ENCODE results near the gene CUEDC2.

The CUEDC2 gene

DNA sequence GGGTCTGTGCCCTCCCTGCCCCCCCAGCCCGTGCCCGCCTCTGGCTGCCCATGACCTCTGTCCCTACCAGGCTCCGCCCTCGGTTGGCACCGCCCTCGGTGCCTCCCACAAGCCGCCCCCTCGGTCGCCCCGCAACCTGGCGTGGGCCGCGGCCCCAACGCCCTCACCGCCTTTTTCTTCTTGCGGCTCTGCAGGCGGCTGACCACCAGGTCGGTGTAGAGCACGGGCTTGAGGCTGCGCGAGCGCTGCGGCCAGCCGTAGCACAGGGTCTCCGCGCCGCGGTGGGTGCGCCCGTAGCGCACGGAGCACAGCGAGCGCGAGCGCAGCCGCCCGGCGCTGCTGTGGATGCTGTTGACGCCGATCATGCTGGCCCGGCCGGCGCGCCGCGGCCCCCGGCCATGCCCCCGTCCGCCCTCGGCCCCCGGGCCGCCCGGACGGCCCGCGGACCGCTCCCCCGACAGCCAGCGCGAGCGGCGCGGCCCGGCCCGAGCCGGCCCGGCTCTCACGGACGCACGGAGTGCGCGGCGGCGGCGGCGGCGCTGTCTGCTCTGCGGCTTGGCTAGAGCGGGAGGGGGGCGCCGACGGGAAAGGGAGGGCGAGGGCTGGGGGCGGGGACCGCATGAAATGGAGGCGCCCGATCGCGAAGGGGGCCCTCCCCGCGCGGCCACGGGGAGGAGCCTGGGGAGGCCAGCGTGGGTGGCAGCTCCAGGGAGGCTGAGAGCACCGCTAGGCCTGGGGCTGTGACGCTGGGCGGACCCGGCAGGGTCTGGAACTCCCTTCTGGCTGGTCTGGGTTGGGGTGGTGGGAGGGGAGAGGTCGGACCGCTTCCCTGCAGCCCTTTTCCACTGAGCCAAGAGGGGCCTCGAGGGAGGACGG lies 23.4 kb downstream of the CUEDC2 start:
- peak; percentile 33 for DNase-seq

DNA sequence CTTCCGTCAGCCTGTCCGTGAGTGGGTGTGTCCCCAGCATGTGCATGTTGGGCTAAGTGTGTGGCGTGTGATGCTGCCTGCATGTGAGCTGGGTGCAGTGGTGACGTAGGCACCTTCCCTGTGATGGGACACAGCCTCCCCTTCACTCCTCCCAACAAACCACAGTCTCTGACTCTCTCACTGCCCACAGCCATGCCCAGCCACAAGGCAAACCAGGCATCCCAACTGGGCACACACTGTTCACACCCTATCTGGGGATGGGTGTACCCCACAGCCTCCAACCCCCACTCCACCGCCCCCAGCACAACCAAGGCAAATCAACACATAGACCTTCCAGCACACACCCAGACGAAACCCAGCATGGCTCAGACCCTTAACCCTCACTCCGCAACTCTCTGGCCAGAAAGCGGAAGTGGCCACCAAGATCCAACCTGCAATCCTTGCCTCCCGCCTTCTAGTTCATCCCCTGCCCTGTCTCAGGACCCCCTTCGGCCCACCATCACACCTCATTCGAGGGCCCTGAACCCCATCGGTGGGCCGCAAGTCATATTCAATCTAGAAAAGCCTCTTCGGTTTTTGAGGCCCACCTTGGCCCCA lies 24.1 kb downstream of the CUEDC2 start:
- no peak for DNase-seq

- no peak for DNase-seq
Observed at GRCh38 chr10:102407425-102408130, 24.8 kb downstream of the CUEDC2 start.

DNA sequence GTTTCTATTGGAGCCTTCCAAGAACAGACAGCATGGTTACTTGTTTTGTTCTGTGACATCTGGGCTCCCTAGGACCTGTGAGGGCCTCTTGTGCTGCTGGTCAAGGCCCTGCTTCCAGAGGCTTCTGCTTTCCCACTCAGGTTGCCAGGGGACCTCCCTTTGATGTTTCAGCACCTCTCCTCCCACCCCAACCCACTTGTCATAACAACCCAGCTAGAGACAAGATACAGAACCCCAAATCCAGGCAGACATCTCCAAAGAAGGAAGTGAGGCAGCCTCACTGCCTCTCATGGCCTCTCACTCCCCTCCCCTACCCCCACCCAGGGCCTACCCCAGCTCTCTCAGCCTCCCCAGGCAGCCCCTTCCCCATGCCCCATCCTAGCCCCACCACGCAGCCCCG lies 25.6 kb downstream of the CUEDC2 start:
- no peak for DNase-seq

- no peak for DNase-seq
Observed at GRCh38 chr10:102405632-102406031, 26.7 kb downstream of the CUEDC2 start.

GRCh38 chr10:102405108-102405571 lies 27.2 kb downstream of the CUEDC2 start:
- no peak for DNase-seq

- no peak for DNase-seq
Observed at GRCh38 chr10:102404361-102405107, 27.8 kb downstream of the CUEDC2 start.

DNA sequence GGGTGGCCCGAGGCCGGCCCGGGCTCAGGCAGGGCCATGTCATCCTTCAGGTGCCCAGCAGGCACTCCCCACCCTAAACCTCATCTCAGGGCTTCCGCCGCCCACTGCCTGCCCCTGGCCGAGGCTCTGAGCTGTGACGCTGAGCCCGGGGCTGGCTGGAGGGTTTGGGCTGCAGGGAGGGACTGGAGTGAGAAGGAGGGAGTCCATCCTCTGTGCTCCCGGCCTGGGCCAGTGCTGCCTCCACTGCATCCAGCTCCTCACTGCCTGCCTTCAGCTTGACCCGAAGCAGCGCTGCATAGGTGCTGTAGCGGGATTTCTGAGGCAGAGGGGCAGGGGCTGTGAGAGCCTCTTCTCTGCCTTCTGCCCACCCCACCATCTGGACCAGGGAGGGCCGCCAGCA lies 29.3 kb downstream of the CUEDC2 start:
- no peak for DNase-seq

- DNase-seq = no peak
Observed at GRCh38 chr10:102402512-102402896, 29.9 kb downstream of the CUEDC2 start.

DNA sequence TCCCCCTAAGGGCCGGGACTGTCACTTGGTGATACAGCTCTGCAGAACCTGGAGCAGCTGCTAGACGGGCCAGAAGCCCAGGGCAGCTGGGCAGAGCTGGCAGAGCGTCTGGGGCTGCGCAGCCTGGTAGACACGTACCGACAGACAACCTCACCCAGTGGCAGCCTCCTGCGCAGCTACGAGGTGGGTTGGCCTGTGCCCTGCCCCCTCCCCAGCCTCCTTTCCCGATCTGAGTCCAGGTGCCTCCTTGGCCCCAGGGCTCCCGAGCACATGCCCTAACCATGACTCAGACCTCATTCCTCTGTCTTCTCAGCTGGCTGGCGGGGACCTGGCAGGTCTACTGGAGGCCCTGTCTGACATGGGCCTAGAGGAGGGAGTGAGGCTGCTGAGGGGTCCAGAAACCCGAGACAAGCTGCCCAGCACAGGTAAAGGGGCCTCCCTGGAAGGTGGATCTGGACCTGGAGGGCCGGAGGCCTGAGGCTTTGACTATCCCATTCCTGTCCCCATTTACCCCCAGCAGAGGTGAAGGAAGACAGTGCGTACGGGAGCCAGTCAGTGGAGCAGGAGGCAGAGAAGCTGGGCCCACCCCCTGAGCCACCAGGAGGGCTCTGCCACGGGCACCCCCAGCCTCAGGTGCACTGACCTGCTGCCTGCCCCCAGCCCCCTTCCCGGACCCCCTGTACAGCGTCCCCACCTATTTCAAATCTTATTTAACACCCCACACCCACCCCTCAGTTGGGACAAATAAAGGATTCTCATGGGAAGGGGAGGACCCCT lies 30.5 kb downstream of the CUEDC2 start:
- DNase-seq = no peak

- no peak for DNase-seq
Observed at GRCh38 chr10:102401342-102401654, 31.1 kb downstream of the CUEDC2 start.

DNA sequence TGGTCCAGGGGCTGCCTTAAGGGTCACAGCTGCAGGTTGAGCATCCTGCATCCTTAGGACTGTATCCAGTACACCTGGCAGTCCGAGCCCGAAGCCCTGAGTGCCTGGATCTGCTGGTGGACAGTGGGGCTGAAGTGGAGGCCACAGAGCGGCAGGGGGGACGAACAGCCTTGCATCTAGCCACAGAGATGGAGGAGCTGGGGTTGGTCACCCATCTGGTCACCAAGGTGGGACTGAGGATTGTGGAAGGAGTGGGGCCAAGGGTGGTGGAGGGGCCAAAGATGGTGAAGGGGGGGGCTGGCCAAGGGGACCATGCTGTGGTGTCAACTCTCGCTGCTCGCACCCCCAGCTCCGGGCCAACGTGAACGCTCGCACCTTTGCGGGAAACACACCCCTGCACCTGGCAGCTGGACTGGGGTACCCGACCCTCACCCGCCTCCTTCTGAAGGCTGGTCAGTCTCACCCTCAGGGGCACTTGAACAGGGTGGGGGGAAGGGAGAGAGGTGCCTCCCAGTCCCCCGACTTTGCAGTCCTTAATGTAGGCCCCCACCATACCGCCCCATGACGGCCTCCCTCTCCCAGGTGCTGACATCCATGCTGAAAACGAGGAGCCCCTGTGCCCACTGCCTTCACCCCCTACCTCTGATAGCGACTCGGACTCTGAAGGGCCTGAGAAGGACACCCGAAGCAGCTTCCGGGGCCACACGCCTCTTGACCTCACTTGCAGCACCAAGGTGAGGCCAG lies 31.6 kb downstream of the CUEDC2 start:
- DNase-seq = no peak

DNA sequence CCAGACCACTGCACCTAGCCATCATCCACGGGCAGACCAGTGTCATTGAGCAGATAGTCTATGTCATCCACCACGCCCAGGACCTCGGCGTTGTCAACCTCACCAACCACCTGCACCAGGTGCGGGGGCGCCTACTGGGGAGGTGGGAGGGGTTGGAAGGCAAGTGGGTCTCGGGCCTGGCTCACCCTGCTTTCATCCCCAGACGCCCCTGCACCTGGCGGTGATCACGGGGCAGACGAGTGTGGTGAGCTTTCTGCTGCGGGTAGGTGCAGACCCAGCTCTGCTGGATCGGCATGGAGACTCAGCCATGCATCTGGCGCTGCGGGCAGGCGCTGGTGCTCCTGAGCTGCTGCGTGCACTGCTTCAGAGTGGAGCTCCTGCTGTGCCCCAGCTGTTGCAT lies 32.3 kb downstream of the CUEDC2 start:
- DNase-seq = no peak

- DNase-seq = peak; percentile 94
Observed at GRCh38 chr10:102399217-102400021, 33.0 kb downstream of the CUEDC2 start.

DNA sequence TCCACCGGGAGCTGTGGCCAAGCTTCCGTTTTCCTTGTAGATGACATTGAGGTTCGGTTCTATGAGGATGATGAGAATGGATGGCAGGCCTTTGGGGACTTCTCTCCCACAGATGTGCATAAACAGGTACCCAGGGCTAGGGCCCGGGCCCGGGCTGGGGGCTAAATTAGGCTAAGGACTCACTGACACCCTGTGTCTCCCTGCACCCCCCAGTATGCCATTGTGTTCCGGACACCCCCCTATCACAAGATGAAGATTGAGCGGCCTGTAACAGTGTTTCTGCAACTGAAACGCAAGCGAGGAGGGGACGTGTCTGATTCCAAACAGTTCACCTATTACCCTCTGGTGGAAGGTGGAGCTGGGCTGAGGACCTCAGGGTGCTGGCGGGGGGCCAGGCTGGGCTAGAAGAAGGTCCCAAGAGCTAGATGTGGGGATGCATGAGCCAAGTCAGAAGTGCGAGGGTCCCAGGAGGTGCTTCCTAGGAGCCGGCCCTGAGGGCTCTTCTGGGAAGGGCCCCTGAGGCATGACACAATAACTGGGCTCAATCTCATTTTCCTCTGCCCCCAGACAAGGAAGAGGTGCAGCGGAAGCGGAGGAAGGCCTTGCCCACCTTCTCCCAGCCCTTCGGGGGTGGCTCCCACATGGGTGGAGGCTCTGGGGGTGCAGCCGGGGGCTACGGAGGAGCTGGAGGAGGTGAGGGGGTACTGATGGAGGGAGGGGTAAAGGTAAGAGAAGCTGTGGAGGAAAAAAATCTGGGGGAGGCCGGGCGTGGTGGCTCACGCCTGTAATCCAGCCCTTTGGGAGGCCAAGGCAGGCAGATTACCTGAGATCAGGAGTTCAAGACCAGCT lies 34.0 kb downstream of the CUEDC2 start:
- DNase-seq = no peak

DNA sequence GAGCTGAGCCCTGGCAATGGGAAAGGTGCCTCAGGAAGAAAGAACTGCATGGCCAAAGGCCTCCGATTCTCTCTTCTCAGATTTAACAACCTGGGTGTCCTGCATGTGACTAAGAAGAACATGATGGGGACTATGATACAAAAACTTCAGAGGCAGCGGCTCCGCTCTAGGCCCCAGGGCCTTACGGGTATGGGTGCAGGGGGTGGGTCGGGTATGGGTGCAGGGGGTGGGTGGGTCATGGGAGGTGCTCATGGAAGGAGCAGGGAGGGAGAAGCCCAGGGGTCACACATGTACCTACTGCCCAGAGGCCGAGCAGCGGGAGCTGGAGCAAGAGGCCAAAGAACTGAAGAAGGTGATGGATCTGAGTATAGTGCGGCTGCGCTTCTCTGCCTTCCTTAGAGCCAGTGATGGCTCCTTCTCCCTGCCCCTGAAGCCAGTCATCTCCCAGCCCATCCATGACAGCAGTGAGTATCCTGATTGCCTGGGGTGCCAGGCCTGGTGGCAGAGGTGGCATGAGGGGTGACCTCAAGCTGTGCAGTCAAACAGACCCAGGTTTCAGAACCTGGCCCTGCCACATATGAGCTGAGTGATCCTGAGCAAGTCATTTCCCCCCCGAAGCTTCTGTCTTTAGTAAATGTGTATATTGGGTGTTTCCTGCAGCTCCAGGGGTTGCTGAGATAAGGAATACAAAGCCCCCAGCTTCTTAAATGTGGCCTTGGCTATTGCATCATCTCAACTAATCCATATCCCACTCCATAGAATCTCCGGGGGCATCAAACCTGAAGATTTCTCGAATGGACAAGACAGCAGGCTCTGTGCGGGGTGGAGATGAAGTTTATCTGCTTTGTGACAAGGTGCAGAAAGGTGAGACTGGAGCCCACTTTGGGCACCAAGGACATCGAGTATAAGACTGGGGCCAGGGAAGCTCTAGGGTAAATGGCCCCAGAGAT lies 34.9 kb downstream of the CUEDC2 start:
- DNase-seq = no peak

GRCh38 chr10:102396730-102397151 lies 35.6 kb downstream of the CUEDC2 start:
- DNase-seq = no peak

DNA sequence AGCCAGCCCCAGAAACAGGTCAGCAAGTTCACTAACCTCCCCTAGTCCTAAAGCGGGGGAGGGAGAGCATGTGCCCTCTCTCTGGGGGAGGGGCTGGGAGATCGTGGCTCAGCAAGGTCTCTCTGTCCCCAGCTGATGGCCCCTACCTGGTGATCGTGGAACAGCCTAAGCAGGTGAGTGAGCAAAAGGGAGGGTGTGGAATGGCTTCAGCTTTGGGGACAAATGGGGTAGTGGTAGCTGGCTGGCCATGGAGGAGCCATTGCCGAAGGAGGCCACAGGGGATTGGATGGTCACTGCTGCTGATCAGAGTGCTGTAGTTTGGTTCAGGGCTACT lies 36.1 kb downstream of the CUEDC2 start:
- no peak for DNase-seq
